GM21390 (cell line): ENCODE measurements around the gene EPC1.
"Not testable (repeated sequence)": the region's sequence is repeated elsewhere in the genome, so short reads cannot be mapped to it uniquely, and the experiment has no call there.

Source experiments
- ATAC-seq: cut with Tn5 transposase; IDR thresholded peaks from one replicate; pipeline ENCODE4 v1.9.1; 2021; ENCODE audit not compliant: unreplicated experiment

EPC1 gene, protein sequence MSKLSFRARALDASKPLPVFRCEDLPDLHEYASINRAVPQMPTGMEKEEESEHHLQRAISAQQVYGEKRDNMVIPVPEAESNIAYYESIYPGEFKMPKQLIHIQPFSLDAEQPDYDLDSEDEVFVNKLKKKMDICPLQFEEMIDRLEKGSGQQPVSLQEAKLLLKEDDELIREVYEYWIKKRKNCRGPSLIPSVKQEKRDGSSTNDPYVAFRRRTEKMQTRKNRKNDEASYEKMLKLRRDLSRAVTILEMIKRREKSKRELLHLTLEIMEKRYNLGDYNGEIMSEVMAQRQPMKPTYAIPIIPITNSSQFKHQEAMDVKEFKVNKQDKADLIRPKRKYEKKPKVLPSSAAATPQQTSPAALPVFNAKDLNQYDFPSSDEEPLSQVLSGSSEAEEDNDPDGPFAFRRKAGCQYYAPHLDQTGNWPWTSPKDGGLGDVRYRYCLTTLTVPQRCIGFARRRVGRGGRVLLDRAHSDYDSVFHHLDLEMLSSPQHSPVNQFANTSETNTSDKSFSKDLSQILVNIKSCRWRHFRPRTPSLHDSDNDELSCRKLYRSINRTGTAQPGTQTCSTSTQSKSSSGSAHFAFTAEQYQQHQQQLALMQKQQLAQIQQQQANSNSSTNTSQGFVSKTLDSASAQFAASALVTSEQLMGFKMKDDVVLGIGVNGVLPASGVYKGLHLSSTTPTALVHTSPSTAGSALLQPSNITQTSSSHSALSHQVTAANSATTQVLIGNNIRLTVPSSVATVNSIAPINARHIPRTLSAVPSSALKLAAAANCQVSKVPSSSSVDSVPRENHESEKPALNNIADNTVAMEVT

DNA sequence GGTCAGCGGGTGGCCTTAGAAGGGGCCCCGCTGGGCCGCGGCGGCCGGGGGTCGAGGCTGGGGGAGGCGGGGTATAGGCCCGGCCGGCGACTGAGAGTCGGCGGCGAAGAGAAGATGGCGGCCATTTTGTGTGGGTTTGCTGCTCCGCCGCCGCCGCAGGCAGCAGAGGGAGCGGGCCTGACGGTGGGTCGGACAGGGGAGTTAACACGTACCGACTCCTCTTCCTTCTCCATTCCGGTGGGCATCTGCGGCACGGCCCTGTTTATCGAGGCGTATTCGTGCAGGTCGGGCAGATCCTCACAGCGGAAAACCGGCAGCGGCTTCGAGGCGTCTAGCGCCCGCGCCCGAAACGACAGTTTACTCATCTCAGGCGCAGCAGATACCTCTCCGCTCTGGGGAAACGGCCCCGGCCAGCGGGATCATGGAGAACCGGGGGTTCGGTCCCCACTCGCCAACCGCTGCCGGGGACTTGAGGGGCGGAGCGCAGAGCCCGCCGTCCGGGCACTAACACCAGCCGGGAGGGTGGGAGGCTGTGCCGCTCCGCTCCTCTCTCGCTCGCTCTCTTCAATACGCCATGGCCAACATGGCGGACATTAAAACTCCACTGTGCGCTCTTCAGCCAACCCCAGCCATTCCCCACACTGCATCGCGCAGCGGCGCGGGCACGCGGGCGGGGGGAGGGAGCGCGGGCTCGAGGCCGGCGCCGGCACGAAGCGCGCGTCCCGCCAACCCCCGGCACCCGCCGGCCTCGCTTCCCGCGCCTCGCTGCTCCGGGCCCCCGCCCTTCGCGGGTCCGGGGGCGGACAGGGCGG lies at the start of gene EPC1:
Gene EPC1, minus strand, starts transcription at position 608 of the 812 bp plus-strand sequence. Its CDS starts 243 bp downstream, at position 365.
- ATAC-seq = peak; percentile 62

DNA sequence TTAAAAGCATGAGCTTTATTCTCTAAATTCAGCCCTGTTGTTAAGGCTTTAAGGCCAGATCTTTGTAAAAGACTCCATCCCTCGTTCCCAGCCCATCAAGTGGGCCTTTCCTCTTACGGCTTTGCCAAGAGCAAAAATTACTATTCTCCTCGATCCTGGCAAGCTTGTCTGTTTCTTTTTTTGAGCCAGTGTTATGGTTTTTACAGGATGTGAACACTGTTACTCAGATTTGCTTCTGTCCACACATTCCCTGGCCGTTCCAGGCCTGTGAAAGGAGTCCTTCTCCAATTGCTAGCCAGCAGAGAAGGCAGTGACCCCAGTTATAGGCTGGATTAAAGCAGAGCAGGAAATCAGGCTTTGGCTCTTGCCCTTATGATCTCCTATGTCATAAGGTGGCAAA lies 47.0 kb upstream of the EPC1 start:
- ATAC-seq = no peak

DNA sequence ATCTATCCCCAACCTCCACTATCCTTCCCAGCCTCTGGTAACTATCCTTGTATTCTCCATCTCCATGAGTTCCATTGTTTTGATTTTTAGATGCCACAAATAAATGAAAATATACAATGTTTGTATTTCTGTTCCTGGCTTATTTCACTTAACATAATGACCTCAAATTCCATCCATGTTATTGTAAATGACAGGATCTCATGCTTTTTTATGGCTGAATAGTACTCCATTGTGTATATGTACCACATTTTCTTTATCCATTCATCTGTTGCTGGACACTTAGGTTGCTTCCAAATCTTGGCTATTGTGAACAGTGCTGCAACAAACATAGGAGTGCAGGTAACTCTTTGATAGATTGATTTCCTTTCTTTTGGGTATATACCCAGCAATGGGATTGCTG lies 45.3 kb upstream of the EPC1 start:
- not testable (repeated sequence) for ATAC-seq

DNA sequence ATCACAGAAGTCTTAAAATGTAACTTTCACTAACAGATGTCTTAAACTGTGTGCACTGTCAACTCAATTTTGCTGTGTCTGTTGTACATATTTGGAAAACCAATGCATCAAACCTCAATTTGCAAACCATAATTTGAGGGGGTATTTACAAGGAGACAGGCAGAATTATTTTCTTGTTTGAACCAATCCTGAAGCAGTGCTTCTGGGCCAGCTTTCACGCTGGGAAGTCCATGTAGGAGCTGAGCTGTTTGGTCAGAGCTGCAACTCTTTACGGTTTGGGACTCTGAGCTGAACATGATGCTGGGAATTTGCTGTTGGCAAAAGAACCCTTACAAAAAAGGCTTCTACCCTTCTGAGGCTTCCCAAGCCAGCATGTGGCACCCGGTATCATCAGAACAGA lies 43.2 kb upstream of the EPC1 start:
- ATAC-seq = no peak

DNA sequence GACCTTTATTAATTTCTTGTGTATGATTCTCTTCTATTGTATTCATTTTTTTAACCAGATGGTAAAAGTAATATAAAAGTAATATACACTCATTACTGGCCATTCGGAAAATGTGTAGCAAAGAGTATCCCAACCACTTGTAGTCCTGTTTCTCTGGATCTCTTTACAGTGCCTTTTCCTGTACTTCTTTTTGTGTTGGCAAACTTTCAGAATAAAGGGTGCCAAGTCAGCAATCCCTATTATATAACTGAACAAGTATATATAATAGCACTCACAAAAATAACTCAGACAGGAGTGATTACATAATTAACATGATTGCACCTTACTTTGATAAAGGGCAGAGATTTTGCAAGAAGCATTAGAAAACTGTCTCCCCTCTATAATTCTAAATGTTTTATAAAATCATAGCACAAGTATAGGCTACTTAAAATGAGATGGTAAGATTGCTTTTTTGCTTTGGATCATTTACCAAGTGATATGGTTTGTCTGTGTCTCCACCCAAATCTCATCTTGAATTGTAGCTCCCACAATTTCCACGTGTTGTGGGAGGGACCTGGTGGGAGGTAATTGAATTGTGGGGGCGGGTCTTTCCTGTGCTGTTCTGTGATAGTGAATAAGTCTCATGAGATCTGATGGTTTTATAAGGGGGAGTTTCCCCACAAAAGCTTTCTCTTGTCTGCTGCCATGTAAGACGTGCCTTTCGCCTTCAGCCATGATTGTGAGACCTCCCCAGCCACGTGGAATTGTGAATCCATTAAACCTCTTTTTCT lies 41.5 kb upstream of the EPC1 start:
- ATAC-seq = no peak

DNA sequence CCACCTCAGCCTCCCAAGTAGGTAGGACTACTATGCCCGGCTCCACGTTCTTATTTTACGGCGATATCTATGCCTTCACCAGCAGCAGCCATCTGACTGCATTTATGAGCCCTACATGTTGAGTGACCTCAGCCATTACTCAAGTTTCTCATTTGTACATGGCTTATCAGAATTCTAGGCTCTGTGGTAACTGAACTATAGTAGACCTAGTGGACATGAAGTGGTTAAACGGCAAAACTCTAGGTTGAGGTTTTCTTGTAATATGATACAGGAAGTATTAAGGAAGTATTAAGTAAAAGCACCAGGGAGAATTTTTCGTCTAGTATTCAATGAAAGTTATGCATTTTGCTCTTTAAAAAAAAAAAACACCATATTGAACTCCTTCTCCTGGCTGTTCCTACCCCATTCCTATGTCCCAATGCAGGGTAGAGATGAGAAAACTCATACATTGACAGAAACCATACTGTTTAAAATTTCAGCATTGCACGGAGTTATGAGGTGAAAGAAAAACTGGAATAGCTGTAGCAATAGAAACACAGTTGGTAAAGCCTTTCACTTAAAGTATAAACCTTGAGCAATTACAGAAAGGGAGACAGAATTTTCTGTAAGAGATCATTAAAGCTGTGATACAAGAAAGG lies 39.8 kb upstream of the EPC1 start:
- no peak for ATAC-seq

DNA sequence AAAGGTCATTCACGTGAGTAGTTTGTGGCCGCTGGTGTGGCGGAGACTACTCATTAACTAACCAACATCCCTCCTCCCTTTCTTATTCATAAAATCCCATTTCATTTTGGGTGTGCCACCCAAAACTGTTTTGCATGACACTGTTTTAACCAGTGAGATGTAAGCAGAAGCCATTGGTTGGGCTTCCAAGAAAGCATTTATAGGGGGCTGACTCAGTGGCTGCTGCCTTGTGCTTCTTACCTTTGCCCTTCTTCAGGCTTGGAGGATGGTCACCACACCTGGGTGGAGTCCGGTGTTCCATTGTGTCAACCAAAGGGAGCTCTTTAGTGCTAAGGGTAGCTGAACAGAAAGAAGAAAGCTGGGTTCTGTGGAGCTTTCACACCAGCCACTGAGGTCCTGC lies 37.2 kb upstream of the EPC1 start:
- no peak for ATAC-seq

DNA sequence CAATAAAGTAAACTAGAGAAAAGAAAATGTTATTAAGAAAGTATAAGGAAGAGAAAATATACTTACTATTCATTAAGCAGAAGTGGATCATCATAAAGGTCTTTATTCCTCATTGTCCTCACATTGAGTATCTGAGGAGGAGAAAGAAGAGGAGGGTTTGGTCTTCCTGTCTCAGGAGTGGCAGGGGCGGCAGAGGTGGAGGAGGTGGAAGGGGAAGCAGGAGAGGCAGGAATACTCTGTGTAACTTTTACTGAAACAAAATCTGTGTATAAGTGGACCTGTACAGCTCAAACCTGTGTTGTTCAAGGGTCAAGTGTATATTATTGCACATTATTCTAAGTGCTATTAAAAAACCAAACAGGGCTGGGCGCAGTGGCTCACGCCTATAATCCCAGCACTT lies 34.2 kb upstream of the EPC1 start:
- ATAC-seq = no peak

DNA sequence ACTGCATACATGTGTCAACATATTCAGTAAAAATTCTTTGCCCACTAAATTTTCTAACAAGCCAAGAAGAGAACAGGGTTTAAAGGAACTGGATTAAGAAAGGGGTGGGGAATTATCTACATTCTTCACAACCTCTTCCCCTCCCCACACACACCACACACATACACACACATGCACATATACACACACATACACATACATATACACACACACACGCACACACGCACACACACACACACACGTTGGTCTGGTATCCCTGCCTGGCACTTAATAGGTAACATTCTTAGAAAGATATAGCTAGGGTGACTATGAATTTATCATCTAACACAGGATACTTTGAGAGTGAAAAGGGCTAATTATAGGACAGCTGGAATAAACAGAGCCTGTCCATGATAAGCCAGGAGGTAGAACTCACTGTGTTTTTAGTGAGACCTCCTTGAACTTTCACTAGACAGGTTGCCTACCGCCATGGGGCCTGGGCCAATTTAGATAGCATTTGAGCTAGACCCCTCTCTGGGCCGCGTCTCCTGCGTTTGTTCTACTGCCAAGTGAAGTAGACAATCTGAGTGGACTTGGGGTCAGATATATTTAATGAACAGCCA lies 33.1 kb upstream of the EPC1 start:
- ATAC-seq = no peak

DNA sequence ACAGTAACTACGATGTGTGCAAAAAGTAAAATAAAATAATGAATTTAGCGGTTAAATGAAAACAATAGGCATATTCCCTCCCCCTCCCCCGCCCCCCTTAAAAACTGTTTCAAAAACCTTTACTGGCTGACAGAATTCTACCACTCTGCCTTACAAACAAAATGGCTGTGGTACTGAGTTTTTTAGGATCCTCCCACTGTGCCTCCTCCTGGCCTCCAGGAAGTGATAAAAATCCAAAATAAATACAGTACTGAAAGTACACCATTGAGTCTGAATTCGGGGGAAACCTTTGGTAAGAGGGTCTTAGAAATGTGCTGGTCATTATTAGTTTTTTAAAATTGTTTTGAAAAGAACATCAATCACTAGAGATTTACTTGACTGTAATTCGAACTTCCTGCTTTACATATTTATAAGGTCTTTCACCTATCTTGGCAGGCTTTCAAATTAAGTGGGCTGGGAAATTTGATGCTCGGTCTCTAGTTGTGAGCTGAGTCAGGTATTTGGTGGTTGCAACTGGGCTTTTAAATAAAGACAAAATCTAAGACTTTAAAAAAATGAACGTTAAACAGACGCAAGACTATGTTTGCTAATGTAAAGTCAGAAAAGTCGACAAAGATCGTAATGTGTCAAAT lies 32.5 kb upstream of the EPC1 start:
- peak; percentile 33 for ATAC-seq

DNA sequence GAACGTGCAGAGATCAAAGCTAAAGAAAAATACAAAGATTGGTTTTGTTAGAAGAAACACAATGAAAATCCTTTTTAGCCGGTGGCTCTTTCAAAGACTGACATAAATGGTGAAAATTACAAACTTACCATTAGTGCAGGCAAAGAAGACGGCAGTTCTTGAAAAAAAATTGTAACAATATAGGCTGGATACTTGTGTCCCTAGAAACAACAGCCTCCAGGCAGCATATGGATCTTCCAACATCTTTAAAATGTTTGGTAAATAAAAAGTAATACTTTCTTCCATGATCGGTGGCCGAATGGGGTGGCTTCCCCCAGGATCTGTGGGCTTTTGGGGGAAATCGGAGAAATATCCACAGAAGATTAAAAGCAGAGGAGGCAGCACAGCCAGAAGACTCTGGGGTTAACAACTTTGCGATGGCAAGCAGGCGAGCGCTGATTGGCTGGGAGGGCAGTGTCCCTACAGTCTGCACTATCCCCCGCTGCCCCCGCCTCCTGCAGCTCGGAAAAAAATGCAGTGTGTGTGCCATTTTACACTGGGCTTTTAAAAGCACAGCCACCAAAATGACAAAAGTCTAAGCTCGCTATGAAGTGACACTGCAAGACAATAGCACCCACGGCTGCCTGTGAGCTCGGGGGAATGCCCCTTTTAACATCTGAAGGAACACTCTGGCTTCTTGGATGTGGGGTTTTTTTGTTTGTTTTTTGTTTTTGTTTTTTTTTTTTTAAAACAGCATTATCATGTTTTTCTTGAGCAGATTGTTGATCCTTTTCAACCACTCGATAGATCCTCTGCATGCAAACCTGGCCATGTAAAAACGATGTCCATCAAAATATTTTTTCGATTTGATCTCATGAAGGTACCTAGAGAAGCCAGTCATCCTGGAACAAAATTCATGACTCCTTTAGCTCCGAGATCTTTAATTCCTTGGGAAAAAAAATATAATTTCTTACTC lies 31.7 kb upstream of the EPC1 start:
- ATAC-seq = peak; percentile 88

DNA sequence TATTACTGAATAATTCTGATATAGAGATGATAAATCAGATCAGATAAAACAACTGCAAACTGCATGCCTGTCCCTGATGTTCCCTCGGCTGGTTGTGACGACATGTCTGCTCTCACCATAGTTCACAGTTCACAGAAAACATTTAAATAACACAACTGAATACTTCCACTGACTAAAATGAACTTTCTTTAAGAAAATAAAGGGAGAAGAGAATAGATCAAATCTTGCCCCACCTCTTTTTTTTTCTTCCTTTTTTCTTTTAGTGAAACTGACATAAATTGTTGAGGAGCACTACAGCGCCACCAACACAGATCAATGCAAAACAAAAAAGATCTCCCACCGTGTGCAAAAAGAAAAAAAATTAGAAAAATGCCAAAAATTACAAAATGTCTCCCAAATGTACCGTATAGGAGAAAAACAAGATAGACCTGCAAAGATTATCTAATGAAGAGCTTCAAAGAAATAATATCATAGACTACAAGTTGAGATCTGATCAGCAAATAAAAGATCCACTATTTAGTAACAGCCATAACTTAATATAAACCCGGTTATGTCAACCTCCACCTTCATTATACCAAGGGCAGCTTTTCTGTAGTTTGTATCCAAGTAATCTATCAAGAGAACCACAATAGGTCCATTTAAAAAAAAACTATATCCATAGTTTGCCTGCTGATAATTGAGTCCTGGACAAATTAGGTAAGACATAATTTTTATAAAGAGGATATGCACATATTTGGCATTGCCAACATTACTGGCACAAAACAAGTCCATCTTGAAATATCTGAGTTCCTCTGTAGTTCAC lies 30.7 kb upstream of the EPC1 start:
- peak; percentile 37 for ATAC-seq

DNA sequence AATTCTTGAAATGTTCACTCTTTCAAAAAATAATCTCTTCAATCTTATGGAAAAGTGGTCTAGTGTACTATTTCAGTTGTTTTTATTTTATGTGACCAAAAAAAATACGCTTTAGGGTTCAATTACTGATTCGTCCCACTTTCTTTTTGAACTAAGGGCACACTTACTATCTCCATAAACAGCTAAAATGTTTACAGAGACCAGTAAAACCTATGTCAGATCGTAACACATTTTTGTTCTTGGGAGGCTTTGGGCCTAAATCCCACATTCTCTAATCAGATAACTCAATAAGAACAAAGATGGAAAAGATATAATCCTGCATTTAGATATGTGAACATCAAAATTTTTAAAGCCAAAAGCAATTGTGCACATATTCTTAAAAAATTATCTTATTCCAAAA lies 29.8 kb upstream of the EPC1 start:
- no peak for ATAC-seq

DNA sequence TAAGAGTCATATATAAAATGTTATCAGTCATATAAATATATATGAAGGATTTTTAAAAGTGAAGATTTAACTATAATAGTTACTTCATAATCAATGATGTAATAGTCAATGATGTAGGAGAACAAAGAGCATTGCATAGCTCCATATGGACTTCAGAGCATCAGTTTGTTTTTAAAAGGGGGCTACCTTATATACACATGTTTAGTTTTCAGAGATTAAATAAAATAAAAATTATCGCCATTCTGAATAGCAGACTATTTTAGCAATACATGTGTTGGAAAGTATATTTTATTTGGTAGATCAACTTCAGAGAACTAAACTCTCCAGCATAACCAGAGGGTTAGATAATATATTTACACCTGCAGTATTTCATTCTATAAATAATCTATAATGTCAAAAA lies 29.1 kb upstream of the EPC1 start:
- no peak for ATAC-seq

DNA sequence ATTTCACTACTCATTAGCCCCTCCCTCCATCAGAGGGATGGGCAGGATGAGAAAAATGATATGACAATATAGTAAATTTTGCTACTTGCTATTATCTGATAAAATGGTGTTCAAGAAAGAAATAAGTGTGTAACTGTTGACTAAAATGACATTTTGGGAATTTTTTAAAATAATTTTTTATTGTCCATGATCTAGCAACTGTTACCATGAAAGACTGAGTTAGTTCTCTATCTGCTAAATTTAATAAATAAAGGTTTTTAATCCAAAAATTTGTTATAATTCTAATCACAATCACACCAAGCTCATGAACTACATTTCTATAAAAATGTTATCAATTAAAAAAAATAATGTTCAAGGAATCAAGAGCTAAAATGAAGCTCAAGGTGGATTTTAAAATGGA lies 28.7 kb upstream of the EPC1 start:
- ATAC-seq = no peak

DNA sequence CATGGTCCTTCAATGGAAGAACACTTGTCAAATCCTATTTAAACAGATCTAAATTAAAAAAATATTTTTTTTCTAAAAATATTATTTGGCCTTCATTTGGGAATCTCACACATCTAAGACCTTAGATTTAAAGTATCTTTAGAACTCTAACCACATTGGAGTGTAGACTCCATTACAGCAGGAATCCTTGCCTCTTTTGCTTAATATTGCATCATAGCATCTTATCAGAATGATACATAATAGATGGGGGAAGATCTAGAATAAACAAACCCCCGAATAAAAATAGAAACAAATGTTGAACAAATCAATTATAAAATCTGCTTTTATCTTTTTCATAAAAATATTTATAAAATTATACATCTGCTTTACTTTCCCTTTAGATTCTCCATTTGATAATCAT lies 27.6 kb upstream of the EPC1 start:
- ATAC-seq = no peak

DNA sequence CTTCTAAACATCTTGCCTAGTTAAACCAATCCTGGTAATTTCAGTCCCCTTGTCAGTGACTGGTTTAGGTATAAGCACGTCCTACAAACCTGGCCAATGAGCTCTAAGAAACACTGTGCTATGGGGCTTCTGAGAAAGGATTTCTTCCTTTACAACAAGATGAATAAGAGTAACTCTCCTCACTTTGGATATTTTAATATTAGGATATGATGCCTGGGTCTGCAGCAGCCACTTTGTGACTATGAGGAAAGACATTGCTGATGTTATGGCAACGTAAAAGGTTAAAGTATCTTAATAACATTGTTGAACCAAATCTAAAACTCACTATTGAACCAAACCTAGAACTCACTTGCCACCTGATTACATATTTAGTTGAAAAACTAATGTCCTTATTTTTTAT lies 26.5 kb upstream of the EPC1 start:
- no peak for ATAC-seq
